Measurements from ENCODE around the gene ZNF322. TPM values are rescaled to one million over a fixed set of nuclear protein-coding genes. Genes with fewer than 3 reads are reported as not detected.

Gene ZNF322
- total RNA-seq, 1 donor from 2014 or later = 47.5 TPM

- no peak overlapping the region for H3K4me3 Mint-ChIP-seq
- no peak for DNase-seq (ENCODE audit: low read depth, low spot score)
- no peaks in the 10 kb centered on the region for H3K9me3 Mint-ChIP-seq
- H3K27ac Mint-ChIP-seq (ENCODE audit: unreplicated experiment) = no peak overlapping the region
- no peaks in the 10 kb centered on the region for H3K36me3 Mint-ChIP-seq (ENCODE audit: low read depth)
- TF ChIP-seq CTCF (conservative IDR thresholded peaks at IDR 0.05) = no peak
- peaks cover 40% of the 10 kb centered on the region for H3K27me3 Mint-ChIP-seq (ENCODE audit: low read depth)
- H3K4me1 Mint-ChIP-seq = no peaks in the 10 kb centered on the region
Measured at GRCh38 chr6:26604797-26605196, 54.7 kb downstream of the ZNF322 start.

GRCh38 chr6:26604026-26604425, 55.5 kb downstream of the ZNF322 start:
- peaks cover 2% of the 10 kb centered on the region for H3K36me3 Mint-ChIP-seq (ENCODE audit: low read depth)
- peaks cover 32% of the 10 kb centered on the region for H3K27me3 Mint-ChIP-seq (ENCODE audit: low read depth)
- H3K9me3 Mint-ChIP-seq = no peaks in the 10 kb centered on the region

GRCh38 chr6:26602262-26602661, 57.3 kb downstream of the ZNF322 start:
- Mint-ChIP-seq H3K27ac (ENCODE audit: unreplicated experiment) (no peak overlapping the region), H3K4me3 (no peak overlapping the region), H3K9me3 (no peaks in the 10 kb centered on the region), H3K27me3 (ENCODE audit: low read depth) (peaks cover 22% of the 10 kb centered on the region), H3K36me3 (ENCODE audit: low read depth) (peaks cover 2% of the 10 kb centered on the region), H3K4me1 (peaks cover 8% of the 10 kb centered on the region)
- no peak for TF ChIP-seq CTCF (conservative IDR thresholded peaks at IDR 0.05)
- DNase-seq (ENCODE audit: low read depth, low spot score) = no peak

More at GRCh38 chr6:26604026-26604425, 55.5 kb downstream of the ZNF322 start:
- DNase-seq (ENCODE audit: low read depth, low spot score) = no peak
- no peak overlapping the region for H3K4me3 Mint-ChIP-seq
- H3K4me1 Mint-ChIP-seq = no peaks in the 10 kb centered on the region
- H3K27ac Mint-ChIP-seq (ENCODE audit: unreplicated experiment) = no peak overlapping the region
- no peak for TF ChIP-seq CTCF (conservative IDR thresholded peaks at IDR 0.05)

- Mint-ChIP-seq H3K27ac (ENCODE audit: unreplicated experiment) (no peak overlapping the region), H3K4me1 (peaks cover 8% of the 10 kb centered on the region), H3K9me3 (no peaks in the 10 kb centered on the region), H3K27me3 (ENCODE audit: low read depth) (peaks cover 16% of the 10 kb centered on the region), H3K36me3 (ENCODE audit: low read depth) (peaks cover 2% of the 10 kb centered on the region), H3K4me3 (peak overlapping the region; percentile 62)
- no peak for DNase-seq (ENCODE audit: low read depth, low spot score)
- TF ChIP-seq CTCF (conservative IDR thresholded peaks at IDR 0.05) = no peak
Measured at GRCh38 chr6:26600759-26601158, 58.8 kb downstream of the ZNF322 start.

- Mint-ChIP-seq H3K27ac (ENCODE audit: unreplicated experiment) (no peak overlapping the region), H3K27me3 (ENCODE audit: low read depth) (peaks cover 8% of the 10 kb centered on the region), H3K4me1 (peaks cover 8% of the 10 kb centered on the region), H3K36me3 (ENCODE audit: low read depth) (peaks cover 2% of the 10 kb centered on the region), H3K4me3 (peak overlapping the region; percentile 69), H3K9me3 (no peaks in the 10 kb centered on the region)
- TF ChIP-seq CTCF (conservative IDR thresholded peaks at IDR 0.05) = no peak
- DNase-seq (ENCODE audit: low read depth, low spot score) = no peak
Measured at GRCh38 chr6:26599591-26599990, 60.0 kb downstream of the ZNF322 start.

GRCh38 chr6:26599134-26599533, 60.4 kb downstream of the ZNF322 start:
- Mint-ChIP-seq H3K27ac (ENCODE audit: unreplicated experiment) (no peak overlapping the region), H3K36me3 (ENCODE audit: low read depth) (peaks cover 2% of the 10 kb centered on the region), H3K9me3 (no peaks in the 10 kb centered on the region), H3K4me1 (peaks cover 8% of the 10 kb centered on the region), H3K4me3 (peak overlapping the region; percentile 69), H3K27me3 (ENCODE audit: low read depth) (peaks cover 5% of the 10 kb centered on the region)
- no peak for DNase-seq (ENCODE audit: low read depth, low spot score)
- TF ChIP-seq CTCF (conservative IDR thresholded peaks at IDR 0.05) = no peak
